Prostate gland (tissue), 2 donors: ENCODE data around the gene MBOAT1.

Experiments used
- CTCF ChIP-seq, 4 experiments: fragments of 200-600 bp in 2 of 4; fragments of 450-650 bp in 2 of 4; sonication (generic) in 2 of 4; IDR thresholded peaks; 1 replicate in 3 of 4; 2 replicates in 1 of 4; pipeline ENCODE4 v1.5.1; 2016 to 2019; ENCODE audit warnings: antibody characterized with exemption in 4 of 4, mild to moderate bottlenecking in 2 of 4, moderate library complexity in 2 of 4
- POLR2A ChIP-seq: fragments of 450-650 bp; IDR thresholded peaks from one replicate; pipeline ENCODE4 v1.6.1; 2016; ENCODE audit warnings: antibody characterized with exemption, mild to moderate bottlenecking
- POLR2AphosphoS5 ChIP-seq: sonication (generic); formaldehyde crosslinking; IDR thresholded peaks from one replicate; pipeline ENCODE4 v1.6.1; 2017; ENCODE audit warnings: antibody characterized with exemption

- TF ChIP-seq CTCF (IDR thresholded peaks at IDR 0.05) (no peak), POLR2A (no peak), POLR2AphosphoS5 (no peak)
These were observed 2.1 kb downstream of the MBOAT1 start for GRCh38 chr6:20210158-20210557.
